Adrenal gland (tissue), 12 donors: ENCODE data around the gene CTBP2. TPM values are rescaled to one million over a fixed set of nuclear protein-coding genes. Genes with fewer than 3 reads are reported as not detected.

Source experiments
- DNase-seq, 7 donors: peaks; one replicate each; pipeline ENCODE4 v3.0.0-alpha.2; 2019 to 2020
- H3K27ac ChIP-seq, 5 donors: fragments of 200-600 bp; sonication (generic) in 4 of 5; 1 replicate in 3 of 5; 2 replicates in 2 of 5; pipeline versions ENCODE4 v1.5.1 to v1.8.0; 2016 to 2020; ENCODE audit warnings: mild to moderate bottlenecking in 1 of 5
- H3K27me3 ChIP-seq: fragments of 200-600 bp; 2 replicates; pipeline ENCODE4 v1.8.0; 2021
- H3K36me3 ChIP-seq, 2 donors: fragments of 200-600 bp; replicated peaks in 1 of 2; 1 replicate in 1 of 2; 2 replicates in 1 of 2; pipeline versions ENCODE4 v1.5.1 to v1.8.0; 2018 to 2022
- H3K4me1 ChIP-seq, 2 donors: fragments of 200-600 bp; replicated peaks in 1 of 2; 1 replicate in 1 of 2; 2 replicates in 1 of 2; pipeline versions ENCODE4 v1.5.1 to v1.8.0; 2018 to 2021
- H3K4me3 ChIP-seq, 4 donors: fragments of 200-600 bp; sonication (generic) in 3 of 4; one replicate each; pipeline ENCODE4 v1.5.1; 2016 to 2018
- H3K9me3 ChIP-seq, 3 donors: fragments of 200-600 bp; sonication (generic) in 1 of 3; replicated peaks in 1 of 3; 1 replicate in 2 of 3; 2 replicates in 1 of 3; pipeline versions ENCODE4 v1.5.1 to v1.8.0; 2016 to 2021
- POLR2A ChIP-seq, 2 donors: fragments of 450-650 bp; IDR thresholded peaks; one replicate each; pipeline ENCODE4 v1.6.1; 2017; ENCODE audit warnings: antibody characterized with exemption in 2 of 2, mild to moderate bottlenecking in 2 of 2, moderate library complexity in 1 of 2
- WGBS, 4 donors: extraction: QIAGEN DNeasy Blood & Tissue Kit in 2 of 4; methylation state at CpG; one replicate each; pipeline versions ENCODE4 v1.1.5 to v1.1.7; 2013 to 2017; 5-methylcytosine and 5-hydroxymethylcytosine counted together
- intact Hi-C, 2 donors: fragments of 100-400 bp; cut with DNase I; formaldehyde crosslinking; loops; one replicate each; pipeline versions ENCODE4 v1.14.1 to v1.15.0; 2022 to 2023
- polyA plus RNA-seq, 3 donors: library from polyadenylated mRNA; stranded (reverse); fragments of 200-250 nt in 2 of 3; fragments of 350-450 nt in 1 of 3; fragmentation: Illumina TruSeq in 1 of 3; extraction: RNeasy Lipid Tissue Mini Kit (QIAGEN cat#74804) in 1 of 3; gene quantifications; one replicate each; pipeline ENCODE4 v1.2.3, GENCODE V29; 2013 to 2014
- total RNA-seq, 9 donors: library from RNA; depleted of rRNA in 4 of 9; stranded (reverse); fragments of >200 nt in 4 of 9; fragments of 120-200 nt in 1 of 9; fragmentation: NEBNext Ultra II Directional in 1 of 9; extraction: Animal tissue kit (Norgen Biotek cat#: 25700) in 1 of 9; gene quantifications; one replicate each; pipeline versions ENCODE4 v1.1.0 to v1.2.4, GENCODE V29; 2013 to 2023
- TF ChIP-seq, protein P1 (sequence below), 6 experiments: fragments of 450-650 bp in 4 of 6; fragments of 200-600 bp in 2 of 6; sonication (generic) in 1 of 6; IDR thresholded peaks; 1 replicate in 5 of 6; 2 replicates in 1 of 6; pipeline versions ENCODE4 v1.5.1 to v1.8.0; 2016 to 2021; ENCODE audit warnings: antibody characterized with exemption in 6 of 6, mild to moderate bottlenecking in 2 of 6, moderate library complexity in 1 of 6
- donor health status: healthy with polysubstance abuse.
- donor health status: Bipolar disorder and iron deficiency.
- donor health status: DM: yes; HTN: yes; CAD: no.
- donor health status: DM: no; HTN: no; CAD: no.
- donor health status: DM: no; HTN: no; CAD: no.
- donor health status: DM: yes; HTN: yes; CAD: no.

CTBP2 gene
- total and polyA plus RNA-seq, 12 donors, result 25.3 to 66.5 (median 45.7) TPM

DNA sequence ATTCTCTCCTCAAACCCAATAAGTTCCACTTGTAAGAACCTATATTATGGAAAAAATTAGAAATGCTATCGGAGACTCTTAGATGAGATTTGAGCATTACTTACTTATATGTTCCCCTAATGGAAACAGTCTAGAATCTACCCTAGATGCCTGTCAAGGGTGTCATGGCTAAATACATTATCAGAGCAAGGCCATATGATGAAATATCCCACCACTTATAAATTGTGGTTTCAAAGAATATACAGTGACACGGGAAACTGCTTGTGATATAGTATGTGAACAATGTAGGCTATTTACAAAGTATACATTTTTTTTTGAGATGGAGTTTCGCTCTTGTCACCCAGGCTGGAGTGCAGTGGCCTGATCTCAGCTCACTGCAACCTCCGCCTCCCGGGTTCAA, 46.3 kb upstream of the CTBP2 start:
- 91 to 97% (median 93%) methylated on average over 5 of the region's 5 CpGs for WGBS, 4 donors
- DNase-seq, result no peak
- intact Hi-C loops, result no loop called here
- TF ChIP-seq, protein P1, sequence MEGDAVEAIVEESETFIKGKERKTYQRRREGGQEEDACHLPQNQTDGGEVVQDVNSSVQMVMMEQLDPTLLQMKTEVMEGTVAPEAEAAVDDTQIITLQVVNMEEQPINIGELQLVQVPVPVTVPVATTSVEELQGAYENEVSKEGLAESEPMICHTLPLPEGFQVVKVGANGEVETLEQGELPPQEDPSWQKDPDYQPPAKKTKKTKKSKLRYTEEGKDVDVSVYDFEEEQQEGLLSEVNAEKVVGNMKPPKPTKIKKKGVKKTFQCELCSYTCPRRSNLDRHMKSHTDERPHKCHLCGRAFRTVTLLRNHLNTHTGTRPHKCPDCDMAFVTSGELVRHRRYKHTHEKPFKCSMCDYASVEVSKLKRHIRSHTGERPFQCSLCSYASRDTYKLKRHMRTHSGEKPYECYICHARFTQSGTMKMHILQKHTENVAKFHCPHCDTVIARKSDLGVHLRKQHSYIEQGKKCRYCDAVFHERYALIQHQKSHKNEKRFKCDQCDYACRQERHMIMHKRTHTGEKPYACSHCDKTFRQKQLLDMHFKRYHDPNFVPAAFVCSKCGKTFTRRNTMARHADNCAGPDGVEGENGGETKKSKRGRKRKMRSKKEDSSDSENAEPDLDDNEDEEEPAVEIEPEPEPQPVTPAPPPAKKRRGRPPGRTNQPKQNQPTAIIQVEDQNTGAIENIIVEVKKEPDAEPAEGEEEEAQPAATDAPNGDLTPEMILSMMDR (IDR thresholded peaks at IDR 0.05), result no peak
- TF ChIP-seq POLR2A (IDR thresholded peaks at IDR 0.05), result no peak
- H3K4me3 ChIP-seq, result no peak overlapping the region
- H3K27ac ChIP-seq, result no peak overlapping the region
- H3K36me3 ChIP-seq, result no peaks in the 10 kb centered on the region
- H3K9me3 ChIP-seq, result no peaks in the 10 kb centered on the region
- H3K4me1 ChIP-seq, result no peaks in the 10 kb centered on the region
- H3K27me3 ChIP-seq, result no peaks in the 10 kb centered on the region

DNA sequence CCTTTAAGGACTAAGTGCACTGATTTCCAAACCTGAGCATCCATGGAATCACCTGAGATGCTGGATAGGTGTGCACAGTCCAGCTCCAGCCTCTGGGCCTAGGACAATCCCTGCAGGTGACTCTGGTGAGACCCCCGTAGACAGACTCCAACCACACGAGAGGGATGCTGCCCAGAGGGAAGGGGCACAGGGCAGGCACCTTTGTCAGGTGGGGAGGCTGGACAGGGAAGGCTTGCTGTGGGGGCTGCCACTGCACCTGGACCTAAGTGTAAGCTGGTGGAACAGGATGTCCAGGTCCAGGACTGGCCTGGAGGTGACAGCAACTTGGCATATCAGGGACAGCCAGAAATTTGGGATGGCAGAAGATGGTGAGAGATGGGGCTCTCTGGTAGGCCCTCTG, 45.1 kb upstream of the CTBP2 start:
- no peaks in the 10 kb centered on the region for H3K4me1 ChIP-seq
- no peaks in the 10 kb centered on the region for H3K27me3 ChIP-seq
- H3K27ac ChIP-seq, result no peak overlapping the region
- intact Hi-C loops, result no loop called here
- 67 to 79% (median 72%) methylated on average over 2 of the region's 2 CpGs; no CpG with 5 or more reads in 1 of the 4 donors for WGBS, 4 donors
- H3K9me3 ChIP-seq, result no peaks in the 10 kb centered on the region
- H3K4me3 ChIP-seq, result no peak overlapping the region
- TF ChIP-seq, protein P1 (IDR thresholded peaks at IDR 0.05), result no peak
- no peak for TF ChIP-seq POLR2A (IDR thresholded peaks at IDR 0.05)
- DNase-seq, result no peak
- H3K36me3 ChIP-seq, result no peaks in the 10 kb centered on the region

DNA sequence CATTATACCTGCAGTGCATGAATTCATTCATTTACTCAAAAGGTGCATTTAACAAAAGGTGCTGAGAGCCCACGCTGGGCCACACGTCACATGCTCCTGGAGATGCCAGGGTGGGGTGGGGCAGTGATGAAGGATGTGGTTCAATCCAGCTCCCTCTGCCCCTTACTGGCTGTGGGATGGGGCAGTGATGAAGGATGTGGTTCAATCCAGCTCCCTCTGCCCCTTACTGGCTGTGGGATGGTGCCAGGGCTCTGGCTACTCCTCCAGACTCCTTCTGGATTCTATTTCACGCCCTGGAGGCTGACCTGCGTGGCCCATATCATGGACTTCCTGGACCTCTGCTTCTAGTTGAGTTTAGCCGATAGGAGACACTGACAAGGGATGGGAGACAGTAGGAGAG, 44.0 kb upstream of the CTBP2 start:
- no peak for TF ChIP-seq POLR2A (IDR thresholded peaks at IDR 0.05)
- TF ChIP-seq, protein P1 (IDR thresholded peaks at IDR 0.05), result no peak
- no peak overlapping the region for H3K4me3 ChIP-seq
- no peaks in the 10 kb centered on the region for H3K27me3 ChIP-seq
- H3K27ac ChIP-seq, result no peak overlapping the region
- no peaks in the 10 kb centered on the region for H3K36me3 ChIP-seq
- WGBS, 4 donors, result 84 to 93% (median 89%) methylated on average over 5 of the region's 5 CpGs
- no peak for DNase-seq
- no peaks in the 10 kb centered on the region for H3K4me1 ChIP-seq
- intact Hi-C loops, result no loop called here
- no peaks in the 10 kb centered on the region for H3K9me3 ChIP-seq

DNA sequence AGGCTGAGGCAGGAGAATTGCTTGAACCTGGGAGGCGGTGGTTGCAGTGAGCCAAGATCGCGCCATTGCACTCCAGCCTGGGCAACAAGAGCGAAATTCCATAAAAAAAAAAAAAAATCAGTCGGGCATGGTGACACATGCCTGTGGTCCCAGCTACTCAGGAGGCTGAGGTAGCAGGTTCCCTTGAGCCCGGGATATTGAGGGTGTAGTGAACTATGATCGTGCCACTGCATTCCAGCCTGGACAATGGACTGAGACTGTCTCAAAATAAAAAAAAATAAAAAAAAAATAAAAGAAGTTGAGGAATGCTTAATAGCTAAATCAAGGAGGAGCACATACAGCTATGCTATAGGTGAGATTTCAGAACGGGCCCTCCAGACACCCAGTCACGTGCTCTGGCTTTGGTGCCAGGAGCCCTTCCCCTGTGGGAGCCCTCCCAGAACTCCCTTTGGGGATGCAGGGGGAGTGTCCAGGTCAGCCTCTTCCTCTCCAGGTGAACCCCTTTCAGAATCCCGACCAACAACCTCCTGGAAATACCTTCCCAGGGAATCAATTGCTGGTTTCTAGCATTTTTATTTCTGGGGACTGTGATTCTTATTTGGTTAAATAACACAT, 42.9 kb upstream of the CTBP2 start:
- H3K27ac ChIP-seq, result no peak overlapping the region

More for the DNA sequence above, 42.9 kb upstream of the CTBP2 start:
- WGBS, 4 donors, result 84 to 86% (median 85%) methylated on average over 10 of the region's 10 CpGs
- DNase-seq, result no peak
- H3K36me3 ChIP-seq, result no peaks in the 10 kb centered on the region
- no peak for TF ChIP-seq POLR2A (IDR thresholded peaks at IDR 0.05)
- TF ChIP-seq, protein P1 (IDR thresholded peaks at IDR 0.05), result no peak
- no peaks in the 10 kb centered on the region for H3K9me3 ChIP-seq
- no peak overlapping the region for H3K4me3 ChIP-seq
- intact Hi-C loops, result no loop called here
- H3K27me3 ChIP-seq, result no peaks in the 10 kb centered on the region
- H3K4me1 ChIP-seq, result no peaks in the 10 kb centered on the region
